ENCODE results near the gene DUSP1.

The DUSP1 gene

GRCh38 chr5:172758077-172758833 is 12.7 kb downstream of the DUSP1 start:
- Histone ChIP-seq H3K9me3 (ENCODE audit: severe bottlenecking) (peaks cover 4% of the 10 kb centered on the region), H3K27ac (ENCODE audit: poor library complexity, severe bottlenecking) (no peak overlapping the region), H3K27me3 (ENCODE audit: insufficient read depth, poor library complexity, severe bottlenecking) (no peaks in the 10 kb centered on the region), H3K4me3 (ENCODE audit: severe bottlenecking) (no peak overlapping the region), H3K36me3 (ENCODE audit: low read depth) (no peaks in the 10 kb centered on the region), H3K4me1 (ENCODE audit: insufficient read depth, poor library complexity, severe bottlenecking) (no peaks in the 10 kb centered on the region)
- DNase-seq (ENCODE audit: low spot score) (peak; percentile 66), ATAC-seq (ENCODE audit: low read depth) (peak; percentile 87)
- TF ChIP-seq, protein P1, sequence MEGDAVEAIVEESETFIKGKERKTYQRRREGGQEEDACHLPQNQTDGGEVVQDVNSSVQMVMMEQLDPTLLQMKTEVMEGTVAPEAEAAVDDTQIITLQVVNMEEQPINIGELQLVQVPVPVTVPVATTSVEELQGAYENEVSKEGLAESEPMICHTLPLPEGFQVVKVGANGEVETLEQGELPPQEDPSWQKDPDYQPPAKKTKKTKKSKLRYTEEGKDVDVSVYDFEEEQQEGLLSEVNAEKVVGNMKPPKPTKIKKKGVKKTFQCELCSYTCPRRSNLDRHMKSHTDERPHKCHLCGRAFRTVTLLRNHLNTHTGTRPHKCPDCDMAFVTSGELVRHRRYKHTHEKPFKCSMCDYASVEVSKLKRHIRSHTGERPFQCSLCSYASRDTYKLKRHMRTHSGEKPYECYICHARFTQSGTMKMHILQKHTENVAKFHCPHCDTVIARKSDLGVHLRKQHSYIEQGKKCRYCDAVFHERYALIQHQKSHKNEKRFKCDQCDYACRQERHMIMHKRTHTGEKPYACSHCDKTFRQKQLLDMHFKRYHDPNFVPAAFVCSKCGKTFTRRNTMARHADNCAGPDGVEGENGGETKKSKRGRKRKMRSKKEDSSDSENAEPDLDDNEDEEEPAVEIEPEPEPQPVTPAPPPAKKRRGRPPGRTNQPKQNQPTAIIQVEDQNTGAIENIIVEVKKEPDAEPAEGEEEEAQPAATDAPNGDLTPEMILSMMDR (IDR thresholded peaks at IDR 0.05; ENCODE audit: poor library complexity, severe bottlenecking), result no peak

DNA sequence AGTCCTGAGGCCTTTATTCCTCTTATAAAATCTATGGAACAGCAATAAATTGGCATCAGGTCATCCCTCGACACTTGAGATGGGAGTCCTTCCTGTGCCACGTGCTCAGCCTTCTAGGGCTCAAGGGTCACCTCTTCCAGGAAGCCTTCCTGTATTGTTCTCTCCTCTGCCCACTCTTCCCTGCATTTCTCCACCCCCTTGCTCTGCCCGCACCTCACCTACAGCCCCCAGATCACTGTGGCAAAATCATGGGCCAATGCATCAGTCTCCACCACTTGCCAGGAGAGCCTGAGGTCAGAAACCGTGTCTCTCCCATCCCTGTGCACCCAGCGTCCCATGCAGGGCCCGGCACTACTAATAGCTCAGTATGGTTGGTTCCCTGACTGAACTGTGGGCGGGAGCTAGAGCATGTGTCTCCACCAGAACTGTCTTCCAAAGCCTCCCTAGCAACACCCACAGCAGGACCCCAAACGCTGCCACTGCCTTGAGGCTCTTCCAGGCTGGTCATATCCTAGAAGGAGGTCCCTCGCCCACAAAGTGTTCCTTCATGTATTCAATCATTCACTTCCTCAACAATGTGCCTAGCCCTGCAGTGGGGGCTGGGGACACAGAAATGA is 13.5 kb downstream of the DUSP1 start:
- ATAC-seq (ENCODE audit: low read depth), result no peak
- peak; percentile 51 for DNase-seq (ENCODE audit: low spot score)
- H3K4me3 ChIP-seq (ENCODE audit: severe bottlenecking), result no peak overlapping the region
- H3K4me1 ChIP-seq (ENCODE audit: insufficient read depth, poor library complexity, severe bottlenecking), result no peaks in the 10 kb centered on the region
- H3K27me3 ChIP-seq (ENCODE audit: insufficient read depth, poor library complexity, severe bottlenecking), result no peaks in the 10 kb centered on the region
- H3K27ac ChIP-seq (ENCODE audit: poor library complexity, severe bottlenecking), result no peak overlapping the region
- TF ChIP-seq, protein P1 (IDR thresholded peaks at IDR 0.05; ENCODE audit: poor library complexity, severe bottlenecking), result no peak
- no peaks in the 10 kb centered on the region for H3K36me3 ChIP-seq (ENCODE audit: low read depth)
- H3K9me3 ChIP-seq (ENCODE audit: severe bottlenecking), result peaks cover 4% of the 10 kb centered on the region

DNA sequence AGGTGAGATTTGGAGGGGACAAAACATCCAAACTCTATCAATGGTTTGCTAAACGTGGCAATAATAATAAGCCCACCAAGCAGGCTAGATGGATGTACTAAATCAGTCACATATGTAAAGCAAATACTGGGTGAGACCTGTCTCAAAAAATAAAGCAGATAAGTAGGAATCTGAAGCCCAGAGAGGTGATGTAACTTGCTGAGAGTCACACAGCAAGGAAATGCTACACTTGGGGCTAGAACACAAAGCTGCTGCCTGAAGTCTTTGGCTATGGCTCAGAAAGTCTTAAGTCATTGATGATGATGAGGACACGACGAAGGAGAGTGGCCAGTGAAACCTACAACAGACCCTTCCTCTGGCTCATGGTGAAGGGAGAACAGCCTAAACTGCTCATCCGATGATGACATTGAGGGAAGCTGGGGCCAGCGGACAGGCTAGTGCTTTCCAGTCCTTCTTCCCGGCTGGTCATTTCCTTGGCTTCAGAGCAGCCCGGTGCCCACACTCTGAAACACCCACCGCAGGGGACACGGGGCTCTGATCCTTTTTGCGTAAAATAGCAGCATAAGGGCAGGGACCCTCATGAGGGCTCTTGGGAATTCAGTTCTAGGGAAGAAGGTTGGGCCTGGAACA is 14.1 kb downstream of the DUSP1 start:
- ATAC-seq (ENCODE audit: low read depth), result no peak
- no peak overlapping the region for H3K27ac ChIP-seq (ENCODE audit: poor library complexity, severe bottlenecking)
- no peaks in the 10 kb centered on the region for H3K36me3 ChIP-seq (ENCODE audit: low read depth)
- TF ChIP-seq, protein P1 (IDR thresholded peaks at IDR 0.05; ENCODE audit: poor library complexity, severe bottlenecking), result no peak
- no peak overlapping the region for H3K4me3 ChIP-seq (ENCODE audit: severe bottlenecking)
- no peaks in the 10 kb centered on the region for H3K27me3 ChIP-seq (ENCODE audit: insufficient read depth, poor library complexity, severe bottlenecking)
- H3K9me3 ChIP-seq (ENCODE audit: severe bottlenecking), result peaks cover 4% of the 10 kb centered on the region
- H3K4me1 ChIP-seq (ENCODE audit: insufficient read depth, poor library complexity, severe bottlenecking), result no peaks in the 10 kb centered on the region
- DNase-seq (ENCODE audit: low spot score), result peak; percentile 41

- Histone ChIP-seq H3K27me3 (ENCODE audit: insufficient read depth, poor library complexity, severe bottlenecking) (no peaks in the 10 kb centered on the region), H3K4me3 (ENCODE audit: severe bottlenecking) (no peak overlapping the region), H3K9me3 (ENCODE audit: severe bottlenecking) (peaks cover under 1% of the 10 kb centered on the region), H3K36me3 (ENCODE audit: low read depth) (no peaks in the 10 kb centered on the region), H3K27ac (ENCODE audit: poor library complexity, severe bottlenecking) (no peak overlapping the region), H3K4me1 (ENCODE audit: insufficient read depth, poor library complexity, severe bottlenecking) (no peaks in the 10 kb centered on the region)
- no peak for DNase-seq (ENCODE audit: low spot score)
- TF ChIP-seq, protein P1 (IDR thresholded peaks at IDR 0.05; ENCODE audit: poor library complexity, severe bottlenecking), result no peak
- no peak for ATAC-seq (ENCODE audit: low read depth)
Observed at GRCh38 chr5:172754596-172755356, 16.2 kb downstream of the DUSP1 start.
